ENCODE measurements around the gene URB1. TPM values are rescaled to one million over a fixed set of nuclear protein-coding genes. Genes with fewer than 3 reads are reported as not detected.
"Not testable (repeated sequence)": the region's sequence is repeated elsewhere in the genome, so short reads cannot be mapped to it uniquely, and the experiment has no call there.

URB1 gene
- total RNA-seq, 1 donor from 2014 or later, result 10.5 TPM

DNA sequence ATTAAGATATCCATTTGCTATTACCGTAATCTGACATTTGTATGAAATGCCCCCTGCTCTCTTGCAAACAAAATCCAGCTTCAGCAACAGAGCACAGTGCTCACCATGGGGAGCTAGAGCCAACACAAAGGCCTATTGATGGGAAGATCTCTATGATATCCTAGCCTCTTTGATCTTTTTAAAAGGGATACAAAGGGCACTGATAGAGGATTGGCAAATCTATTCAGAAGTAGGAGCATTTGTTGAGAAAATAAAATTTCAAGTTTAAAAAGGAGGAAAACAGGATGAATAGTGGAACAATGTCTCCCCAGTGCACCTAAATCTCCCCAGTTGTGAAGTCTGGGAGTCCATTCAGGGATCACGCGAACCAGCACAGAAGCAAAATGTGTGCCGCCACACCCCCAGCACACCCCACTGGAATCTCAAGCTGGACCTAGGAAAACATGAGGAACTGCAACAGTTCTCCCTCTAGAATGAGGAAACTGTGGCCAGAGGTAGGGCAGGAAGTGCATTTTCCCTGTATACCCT, 62.0 kb downstream of the URB1 start:
- intact Hi-C loops (cut with DNase I), result loop anchor here (5.0 kb wide), 1 partner anchor 36 kb away; no protein-coding TSS in a partner anchor
- DNase-seq (ENCODE audit: low spot score), result no peak

DNA sequence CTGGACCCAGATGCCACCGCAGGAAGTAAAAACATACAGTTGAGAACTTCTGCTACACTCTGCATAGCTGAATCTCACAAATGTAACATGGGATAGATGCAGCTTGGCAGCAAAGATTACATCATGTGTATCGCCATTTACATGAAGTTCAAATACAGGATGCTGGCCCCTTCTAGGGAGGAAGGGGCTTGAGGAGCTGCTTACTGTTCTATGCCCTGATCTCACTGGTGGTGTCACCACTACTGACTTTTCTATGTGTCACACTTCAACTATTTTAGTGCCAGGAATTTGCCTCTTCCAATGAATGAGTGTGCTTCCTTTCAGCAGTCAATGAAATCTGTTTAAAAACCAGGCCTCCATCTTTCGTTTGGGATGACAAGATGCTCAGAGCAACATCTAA, 63.0 kb downstream of the URB1 start:
- intact Hi-C loops (cut with DNase I), result loop anchor here (5.0 kb wide), 1 partner anchor 38 kb away; no protein-coding TSS in a partner anchor
- DNase-seq (ENCODE audit: low spot score), result no peak

DNA sequence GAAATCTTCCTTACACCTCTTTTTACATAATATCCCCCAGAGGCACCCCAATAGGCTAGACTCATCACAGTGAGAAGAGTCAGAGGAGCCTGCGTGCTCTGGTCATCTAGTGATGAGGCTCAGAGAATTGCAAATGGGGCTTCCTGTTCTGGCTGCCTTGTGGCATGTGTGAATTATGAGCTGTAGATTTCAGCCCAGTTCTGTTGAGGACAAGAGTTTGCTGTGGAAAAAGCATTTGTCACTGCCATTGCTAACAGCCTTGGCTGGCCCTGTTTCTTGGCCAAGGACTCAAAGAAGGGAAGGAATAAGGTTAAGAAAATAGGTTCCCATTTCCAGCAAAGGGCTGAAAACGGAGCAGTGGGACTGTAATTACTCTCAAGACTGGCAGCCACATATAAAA, 63.5 kb downstream of the URB1 start:
- intact Hi-C loops (cut with DNase I), result no loop called here
- peak; percentile 53 for DNase-seq (ENCODE audit: low spot score)

DNA sequence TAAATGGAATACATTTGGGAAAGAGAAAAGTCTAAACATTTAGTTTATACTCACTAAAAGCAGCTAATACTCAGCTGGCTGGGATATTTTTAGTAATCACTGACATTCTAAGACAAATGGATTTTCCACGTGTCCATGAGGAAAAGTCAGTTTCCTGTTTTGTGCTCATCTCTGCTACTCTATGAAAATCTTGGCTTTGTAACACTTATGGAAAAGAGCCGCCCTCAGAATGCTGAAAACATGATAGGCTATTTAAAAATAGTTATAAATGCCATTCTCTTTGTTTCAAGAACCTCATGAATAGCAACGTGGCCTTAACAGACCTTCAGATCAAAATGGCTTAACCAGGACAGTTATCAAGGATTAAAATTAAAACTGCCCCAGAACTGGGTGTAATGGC, 64.2 kb downstream of the URB1 start:
- DNase-seq (ENCODE audit: low spot score), result no peak
- intact Hi-C loops (cut with DNase I), result no loop called here

DNA sequence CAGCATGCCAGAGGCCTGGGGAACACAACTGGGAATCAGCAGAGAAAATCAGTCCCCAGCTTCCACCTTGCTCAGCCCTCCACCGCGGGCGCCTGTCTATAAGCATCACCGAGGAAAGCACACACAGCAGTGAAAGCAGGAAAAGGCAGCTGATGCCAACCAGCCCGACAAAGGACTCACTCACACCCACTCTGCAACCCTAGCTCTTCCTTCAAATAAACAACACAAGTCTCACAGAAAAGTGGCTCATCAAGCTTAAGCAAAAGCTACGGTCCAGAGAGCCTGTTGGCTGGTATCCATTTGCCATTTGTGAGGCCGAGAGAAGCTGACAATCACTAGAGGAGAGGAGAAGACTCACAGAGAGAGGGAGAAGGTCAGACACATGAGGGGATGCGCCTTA, 67.1 kb downstream of the URB1 start:
- intact Hi-C loops (cut with DNase I), result no loop called here
- no peak for DNase-seq (ENCODE audit: low spot score)

DNA sequence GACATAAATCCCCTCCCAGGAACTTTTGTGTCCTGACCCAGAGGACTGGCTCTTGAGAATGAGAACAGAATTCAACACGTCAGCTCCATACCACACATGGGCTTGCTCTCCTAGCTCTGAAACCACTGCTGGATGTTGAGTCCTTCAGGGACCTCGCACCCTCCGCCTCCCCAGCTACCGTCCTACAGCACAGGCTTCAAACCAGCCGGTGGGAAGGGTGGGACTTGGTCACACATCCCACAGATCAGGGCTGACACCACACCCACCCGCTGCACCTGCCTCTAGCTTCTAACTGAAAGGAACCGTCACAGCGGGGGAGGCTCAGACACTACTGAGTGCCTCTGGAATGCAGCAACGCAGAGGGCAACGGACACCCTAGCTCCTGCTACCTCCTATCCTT, 70.1 kb downstream of the URB1 start:
- intact Hi-C loops (cut with DNase I), result no loop called here
- DNase-seq (ENCODE audit: low spot score), result no peak

DNA sequence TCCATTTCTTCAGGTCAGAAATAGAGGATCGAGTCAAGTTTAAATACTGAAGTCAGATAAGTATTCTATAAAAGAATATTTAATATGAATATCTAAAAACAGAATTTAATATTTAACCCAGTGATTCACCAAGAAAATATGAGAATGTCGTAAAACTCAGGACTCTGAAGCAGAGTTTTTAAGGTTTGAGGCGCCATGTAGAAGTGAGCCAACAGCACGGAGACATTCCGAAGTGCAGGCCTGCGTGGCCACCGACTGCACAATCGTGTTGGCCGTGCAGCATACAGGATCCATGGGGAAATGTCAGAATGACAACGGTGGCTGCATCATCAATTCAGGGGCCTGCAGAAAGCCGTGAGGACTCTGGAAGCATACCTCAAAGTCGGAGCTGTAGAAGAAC, 70.7 kb downstream of the URB1 start:
- intact Hi-C loops (cut with DNase I), result no loop called here
- no peak for DNase-seq (ENCODE audit: low spot score)

DNA sequence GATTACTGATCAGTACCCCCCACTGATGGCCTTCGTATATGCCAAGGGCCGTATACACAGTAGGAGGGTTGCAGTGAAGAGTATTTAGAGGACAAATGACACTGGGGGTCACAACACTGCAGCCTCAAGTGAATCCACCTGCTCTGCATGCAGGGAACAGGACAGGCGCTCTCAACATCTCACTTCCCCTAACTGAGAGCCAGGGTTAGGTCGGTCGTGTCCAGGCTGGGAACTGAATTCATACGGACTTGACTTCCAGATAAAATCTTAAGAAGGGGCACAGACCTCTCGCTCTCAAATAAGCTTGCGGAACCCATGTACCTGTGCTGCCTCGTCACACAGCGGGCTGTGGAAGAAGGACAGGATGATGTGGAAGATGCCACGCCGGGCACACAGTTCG, 71.3 kb downstream of the URB1 start:
- no peak for DNase-seq (ENCODE audit: low spot score)
- intact Hi-C loops (cut with DNase I), result no loop called here

DNA sequence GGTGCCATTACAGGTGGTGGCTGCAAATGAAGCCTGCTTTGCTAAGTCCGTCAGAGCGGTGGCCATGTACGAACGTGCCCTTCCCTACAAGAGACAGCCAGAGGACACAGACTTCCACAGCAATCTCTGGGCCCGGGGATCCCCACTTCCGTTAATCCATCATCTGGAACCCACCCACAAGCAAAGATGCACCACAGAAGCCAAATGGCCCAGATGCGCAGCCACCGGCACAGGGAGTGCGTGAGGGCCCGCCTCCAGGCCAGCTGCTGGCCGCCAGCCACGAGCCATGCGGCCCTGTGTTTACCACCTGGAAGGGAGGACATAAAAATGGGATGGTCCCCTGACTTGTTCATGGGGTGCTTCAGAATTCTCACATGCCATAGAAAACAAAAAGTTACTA, 72.1 kb downstream of the URB1 start:
- intact Hi-C loops (cut with DNase I), result no loop called here
- DNase-seq (ENCODE audit: low spot score), result no peak

DNA sequence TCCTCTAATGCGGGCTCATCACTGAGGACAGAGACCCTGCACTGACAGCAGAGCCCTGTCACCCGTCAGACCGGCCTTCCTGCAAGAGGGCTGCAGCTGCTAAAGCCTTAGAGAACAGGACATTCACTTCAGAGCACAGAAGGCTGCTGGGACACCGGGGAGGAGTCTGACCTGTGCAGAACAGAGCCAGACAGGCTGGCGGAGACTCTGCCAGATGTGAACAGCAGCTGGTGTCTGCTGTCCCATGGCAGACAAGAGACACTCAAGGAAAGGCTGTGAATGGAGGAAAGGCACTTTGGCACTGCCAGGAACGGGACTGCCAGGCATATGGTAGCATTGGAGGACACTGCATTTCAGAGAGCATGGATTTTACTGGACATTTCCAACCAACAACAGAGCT, 72.8 kb downstream of the URB1 start:
- DNase-seq (ENCODE audit: low spot score), result no peak
- intact Hi-C loops (cut with DNase I), result no loop called here

DNA sequence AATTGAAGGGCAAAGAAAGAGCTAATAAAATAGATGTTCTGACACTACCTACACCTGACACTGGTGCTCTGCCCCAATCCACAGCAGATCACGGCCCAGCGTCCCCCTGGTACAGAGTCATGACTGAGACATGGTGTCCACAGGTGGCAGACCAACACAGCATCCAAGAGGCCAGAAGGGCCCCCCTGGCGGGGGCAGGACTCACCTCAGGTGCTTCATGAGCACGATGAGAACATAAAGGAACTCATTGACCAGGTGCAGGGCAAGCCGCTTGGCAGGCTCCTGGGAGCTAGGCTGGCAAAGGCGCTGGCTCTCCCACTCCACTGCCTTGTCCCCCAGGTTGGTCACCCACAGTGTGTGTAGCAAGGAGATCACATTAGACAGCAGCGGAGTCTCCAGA, 73.8 kb downstream of the URB1 start:
- no peak for DNase-seq (ENCODE audit: low spot score)
- intact Hi-C loops (cut with DNase I), result no loop called here

DNA sequence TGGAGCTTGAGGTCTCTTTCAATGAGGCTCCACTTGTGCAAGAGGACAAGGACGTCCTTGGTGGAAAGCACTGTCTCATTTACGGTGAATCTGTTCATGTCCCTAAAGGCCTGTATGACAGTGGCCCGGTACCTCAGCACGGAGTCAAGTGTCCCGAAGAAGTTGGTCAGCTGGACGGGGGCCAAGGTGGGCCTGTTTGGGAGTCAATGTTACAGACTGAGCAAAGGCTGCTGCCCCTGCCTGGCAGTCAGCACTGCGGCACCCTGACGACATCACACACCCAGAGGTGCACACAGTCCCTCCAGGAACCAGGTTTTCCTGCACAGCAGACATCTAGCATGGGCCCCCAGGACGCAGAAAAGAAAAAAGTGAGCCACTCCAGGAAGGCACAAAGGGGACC, 75.1 kb downstream of the URB1 start:
- intact Hi-C loops (cut with DNase I), result no loop called here
- no peak for DNase-seq (ENCODE audit: low spot score)

DNA sequence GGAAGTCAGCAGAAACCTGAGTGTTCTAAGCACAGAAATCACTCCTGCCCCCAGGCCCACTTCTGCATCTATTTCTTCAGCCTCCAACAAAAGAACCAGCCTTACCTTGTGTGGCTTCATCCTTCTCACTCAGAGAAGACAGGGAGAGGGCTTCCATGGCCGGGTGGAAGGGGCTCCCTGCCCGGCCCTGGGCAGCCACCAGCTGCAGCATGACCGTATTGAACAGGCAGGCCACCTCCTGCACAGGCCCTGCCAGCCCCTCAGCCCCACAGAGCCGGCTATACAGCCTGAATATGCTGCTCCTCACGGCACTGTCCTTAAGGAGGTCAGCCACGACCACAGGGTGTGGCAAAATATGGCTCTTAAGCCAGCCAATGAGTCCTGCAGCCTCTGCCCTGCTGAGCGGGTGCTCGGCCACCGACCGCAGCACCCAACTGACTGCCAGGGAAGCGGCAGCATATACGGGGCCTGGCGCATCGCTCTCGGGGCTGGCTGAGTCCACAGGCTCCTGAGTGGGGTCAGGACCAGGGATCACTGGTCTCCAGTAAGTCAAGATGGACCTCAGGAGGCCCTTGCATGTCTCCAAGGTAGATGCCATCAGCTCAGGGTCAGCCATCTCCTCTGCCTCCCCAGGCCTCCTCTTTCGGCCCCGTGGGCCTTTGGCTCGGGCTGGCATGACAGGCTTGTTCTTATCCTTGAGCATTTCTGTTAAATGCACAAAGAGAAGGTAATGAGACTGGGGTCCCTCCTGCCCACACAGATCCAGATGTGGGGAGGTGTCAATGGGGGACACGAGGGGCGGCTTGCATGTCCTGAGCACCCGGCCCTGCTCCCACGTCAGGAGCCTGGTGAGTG, 76.2 kb downstream of the URB1 start:
- DNase-seq (ENCODE audit: low spot score), result no peak
- intact Hi-C loops (cut with DNase I), result no loop called here

DNA sequence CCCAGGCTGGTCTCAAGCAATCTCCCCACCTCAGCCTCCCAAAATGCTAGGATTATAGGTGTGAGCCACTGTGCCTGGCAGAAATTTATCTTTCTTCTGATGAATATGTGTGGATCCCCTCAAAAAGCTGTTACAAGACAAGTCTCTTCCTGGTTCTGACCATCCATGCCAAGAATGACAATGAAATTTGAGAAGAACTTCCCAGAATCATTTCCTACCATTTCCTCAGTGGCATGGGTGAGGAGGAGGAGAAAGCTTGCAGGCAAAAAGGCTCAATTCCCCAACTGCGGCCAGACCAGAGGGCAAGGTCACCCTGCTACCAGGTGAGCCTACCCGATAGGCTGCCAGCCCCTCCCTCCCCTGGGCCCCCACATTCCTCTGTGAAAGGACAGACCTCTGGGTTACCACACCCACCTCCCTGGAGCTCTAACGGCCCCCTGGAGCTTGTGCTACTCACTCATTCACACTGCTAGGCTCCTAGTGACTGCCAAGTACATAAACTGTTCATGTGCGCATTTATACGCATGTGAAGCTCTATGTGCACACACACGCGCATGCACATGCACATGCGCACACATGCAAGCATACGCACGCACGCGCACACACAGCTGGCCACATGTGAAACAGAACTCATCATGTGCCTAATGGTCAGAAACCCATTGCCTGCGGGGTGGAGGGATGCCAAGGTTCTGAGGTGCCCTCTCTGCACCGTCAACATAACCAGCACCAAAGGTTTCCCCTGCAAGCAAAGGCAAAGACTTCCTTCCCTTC, 77.1 kb downstream of the URB1 start:
- intact Hi-C loops (cut with DNase I), result no loop called here
- no peak for DNase-seq (ENCODE audit: low spot score)

DNA sequence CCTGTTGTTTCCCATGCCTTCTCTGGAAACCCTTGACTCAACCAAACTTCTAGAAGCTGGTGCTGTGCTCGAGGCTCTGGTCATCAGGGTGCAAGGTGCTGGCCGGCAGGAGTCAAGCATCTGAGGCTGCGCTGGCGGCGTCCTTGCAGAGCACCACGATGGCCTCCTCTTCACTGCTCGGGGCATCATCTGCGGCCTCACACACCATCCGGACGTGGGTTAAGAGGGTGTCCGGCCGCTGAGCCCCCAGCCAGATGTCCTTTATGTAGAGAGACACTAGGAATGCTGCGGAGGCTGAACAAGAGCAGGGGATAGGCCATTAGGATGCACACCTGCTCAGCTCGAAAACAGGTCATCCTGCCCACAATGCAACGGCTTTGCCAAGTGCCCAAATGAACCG, 78.0 kb downstream of the URB1 start:
- intact Hi-C loops (cut with DNase I), result no loop called here
- no peak for DNase-seq (ENCODE audit: low spot score)

DNA sequence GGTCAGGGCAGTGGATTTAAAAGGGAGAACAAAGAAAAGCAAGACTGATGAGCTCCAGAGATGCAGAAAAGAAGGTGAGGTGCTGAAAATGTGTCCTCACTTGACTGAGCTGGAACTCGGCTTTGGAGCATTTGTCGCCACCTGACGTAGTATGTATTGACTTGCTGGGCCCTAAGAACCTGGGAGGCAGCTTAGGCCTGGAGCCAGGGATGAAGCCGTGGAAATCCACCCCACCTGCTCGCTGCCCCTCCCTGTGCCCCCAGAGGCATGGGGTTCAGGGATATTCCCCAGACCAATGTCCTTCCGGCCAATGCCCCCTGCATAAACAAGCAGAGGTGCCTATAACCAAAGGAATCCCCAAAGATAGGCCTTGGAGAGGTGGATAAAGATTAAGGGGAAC, 79.8 kb downstream of the URB1 start:
- no peak for DNase-seq (ENCODE audit: low spot score)
- intact Hi-C loops (cut with DNase I), result no loop called here

DNA sequence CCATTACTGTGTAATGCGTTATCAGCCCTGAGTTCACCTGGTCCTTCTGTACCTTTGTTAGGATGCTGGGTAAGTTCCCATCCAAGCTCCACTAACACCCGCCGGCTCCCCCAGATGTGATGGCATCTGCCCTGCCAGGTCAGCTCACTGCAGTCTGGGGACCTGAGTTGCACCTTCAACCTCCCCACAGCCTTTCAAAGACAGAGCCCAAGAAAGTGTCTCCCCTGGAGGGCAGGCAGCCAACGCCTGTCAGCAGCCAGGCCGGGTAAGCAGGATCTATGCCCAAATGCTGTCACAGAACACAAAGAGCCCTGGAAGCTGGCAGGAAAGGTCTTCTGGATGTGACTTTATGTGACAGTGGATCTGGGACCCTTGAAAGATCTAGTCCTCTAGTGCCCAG, 80.5 kb downstream of the URB1 start:
- intact Hi-C loops (cut with DNase I), result no loop called here

DNA sequence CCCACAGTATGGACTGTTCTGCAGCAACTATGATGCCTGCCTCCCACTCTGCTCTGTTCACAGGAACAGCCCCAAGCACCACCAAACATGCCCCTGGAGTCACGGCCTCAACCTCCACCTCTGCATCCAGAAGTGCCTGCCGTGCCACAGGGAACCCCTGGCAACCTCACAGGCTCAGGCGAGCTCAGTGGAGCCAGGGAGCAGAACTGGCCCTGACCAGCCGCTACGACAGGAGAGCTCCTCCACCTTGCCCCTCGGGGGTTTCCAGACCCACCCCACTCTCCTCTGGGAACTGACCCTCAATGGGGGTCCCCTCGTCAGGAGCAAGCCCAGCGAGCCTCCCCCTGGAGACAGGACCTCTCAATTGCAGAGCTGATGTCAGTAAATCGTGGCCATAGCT, 81.2 kb downstream of the URB1 start:
- no peak for DNase-seq (ENCODE audit: low spot score)
- intact Hi-C loops (cut with DNase I), result no loop called here

More for the DNA sequence above, 80.5 kb downstream of the URB1 start:
- DNase-seq (ENCODE audit: low spot score), result no peak

DNA sequence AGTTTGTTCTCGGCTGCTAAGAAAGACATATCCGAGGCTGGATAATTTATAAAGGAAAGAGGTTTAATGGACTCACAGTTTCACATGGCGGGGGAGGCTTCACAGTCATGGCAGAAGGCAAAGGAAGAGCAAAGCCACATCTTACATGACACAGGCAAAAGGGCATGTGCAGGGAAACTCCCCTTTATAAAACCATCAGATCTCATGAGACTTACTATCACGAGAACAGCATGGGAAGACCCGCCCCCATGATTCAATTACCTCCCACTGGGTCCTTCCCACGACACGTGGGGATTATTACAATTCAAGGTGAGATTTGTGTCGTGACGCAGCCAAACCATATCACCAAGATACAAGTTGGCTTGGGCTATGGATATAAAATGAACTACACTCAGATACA, 81.8 kb downstream of the URB1 start:
- intact Hi-C loops (cut with DNase I); DNase-seq (ENCODE audit: low spot score): not testable (repeated sequence)

DNA sequence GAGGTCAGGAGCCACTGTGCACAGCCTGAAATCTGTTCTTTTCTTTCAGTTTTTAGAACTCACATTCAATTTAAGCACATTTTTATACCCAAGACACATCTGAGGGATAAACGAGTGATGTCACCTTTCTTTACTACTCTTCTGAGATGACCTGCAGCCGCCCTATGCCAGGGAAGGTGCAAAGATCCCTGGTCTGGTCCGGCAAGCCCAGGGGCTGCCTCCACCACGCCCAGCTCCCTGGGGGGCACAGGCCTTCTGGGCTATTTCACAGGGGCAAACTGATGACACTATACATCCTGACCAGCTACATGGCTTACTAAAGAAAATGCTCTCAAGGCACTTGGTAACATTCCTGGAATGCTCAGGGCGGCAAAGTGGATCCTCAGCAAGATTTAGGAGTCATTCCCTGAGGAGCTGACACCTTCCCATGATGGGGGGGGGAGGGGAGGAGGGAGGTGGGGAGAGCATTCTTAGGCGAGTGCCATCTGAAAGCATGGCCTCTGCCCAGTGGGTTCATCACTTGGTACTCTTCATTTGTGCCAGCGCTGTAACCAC, 82.8 kb downstream of the URB1 start:
- no peak for DNase-seq (ENCODE audit: low spot score)
- intact Hi-C loops (cut with DNase I), result no loop called here

Data from cardiac septum (tissue), 1 donor.